Stomach (tissue), 4 donors: ENCODE measurements around the gene WDR7.

Experiments used
- POLR2A ChIP-seq, 4 donors: fragments of 450-650 bp; IDR thresholded peaks; one replicate each; pipeline ENCODE4 v1.6.1; 2016; ENCODE audit warnings: antibody characterized with exemption in 4 of 4, control low read depth in 2 of 4, mild to moderate bottlenecking in 1 of 4, moderate library complexity in 1 of 4
- POLR2AphosphoS5 ChIP-seq, 3 donors: sonication (generic); formaldehyde crosslinking; IDR thresholded peaks; one replicate each; pipeline ENCODE4 v1.6.1; 2016; ENCODE audit warnings: antibody characterized with exemption in 3 of 3
- TF ChIP-seq, protein P1 (sequence below), 7 experiments: fragments of 450-650 bp in 4 of 7; fragments of 200-600 bp in 3 of 7; sonication (generic) in 3 of 7; IDR thresholded peaks; one replicate each; pipeline ENCODE4 v1.5.1; 2016 to 2019; ENCODE audit warnings: antibody characterized with exemption in 7 of 7, control low read depth in 2 of 7, mild to moderate bottlenecking in 1 of 7

DNA sequence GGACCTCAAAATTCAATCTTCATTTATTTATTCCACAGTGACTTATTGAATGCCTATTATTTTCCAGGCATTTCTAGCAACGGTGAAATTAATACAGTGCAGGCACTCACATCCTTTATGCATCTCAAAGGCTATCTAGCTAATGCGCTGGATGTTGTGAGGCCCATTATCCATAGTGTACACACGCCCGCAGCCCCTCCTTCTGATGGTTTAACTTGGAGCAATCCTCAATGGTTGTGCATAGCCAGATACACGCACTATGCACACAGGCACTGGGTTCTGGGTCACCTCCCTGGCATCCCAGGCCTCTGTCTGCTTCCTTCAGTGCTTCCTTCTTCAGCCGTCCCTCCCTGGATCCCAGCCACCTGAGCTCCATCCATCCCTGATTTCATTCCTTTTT lies 387.2 kb downstream of the WDR7 start:
- TF ChIP-seq, protein P1, sequence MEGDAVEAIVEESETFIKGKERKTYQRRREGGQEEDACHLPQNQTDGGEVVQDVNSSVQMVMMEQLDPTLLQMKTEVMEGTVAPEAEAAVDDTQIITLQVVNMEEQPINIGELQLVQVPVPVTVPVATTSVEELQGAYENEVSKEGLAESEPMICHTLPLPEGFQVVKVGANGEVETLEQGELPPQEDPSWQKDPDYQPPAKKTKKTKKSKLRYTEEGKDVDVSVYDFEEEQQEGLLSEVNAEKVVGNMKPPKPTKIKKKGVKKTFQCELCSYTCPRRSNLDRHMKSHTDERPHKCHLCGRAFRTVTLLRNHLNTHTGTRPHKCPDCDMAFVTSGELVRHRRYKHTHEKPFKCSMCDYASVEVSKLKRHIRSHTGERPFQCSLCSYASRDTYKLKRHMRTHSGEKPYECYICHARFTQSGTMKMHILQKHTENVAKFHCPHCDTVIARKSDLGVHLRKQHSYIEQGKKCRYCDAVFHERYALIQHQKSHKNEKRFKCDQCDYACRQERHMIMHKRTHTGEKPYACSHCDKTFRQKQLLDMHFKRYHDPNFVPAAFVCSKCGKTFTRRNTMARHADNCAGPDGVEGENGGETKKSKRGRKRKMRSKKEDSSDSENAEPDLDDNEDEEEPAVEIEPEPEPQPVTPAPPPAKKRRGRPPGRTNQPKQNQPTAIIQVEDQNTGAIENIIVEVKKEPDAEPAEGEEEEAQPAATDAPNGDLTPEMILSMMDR (IDR thresholded peaks at IDR 0.05): no peak
- TF ChIP-seq POLR2A (IDR thresholded peaks at IDR 0.05): no peak
- TF ChIP-seq POLR2AphosphoS5 (IDR thresholded peaks at IDR 0.05): no peak
